Stimulated activated CD8-positive, alpha-beta memory T cell treated with anti-CD3 and anti-CD28 coated beads, Interleukin-15, amount 100 ng/mL, for 4 hours (primary cell): ENCODE data around the gene RAB3D.
"Not testable (repeated sequence)": the region's sequence is repeated elsewhere in the genome, so short reads cannot be mapped to it uniquely, and the experiment has no call there.

ENCODE experiments used
- DNase-seq, 2 donors: peaks; one replicate each; pipeline ENCODE4 v3.0.0-alpha.2; 2020; ENCODE audit warnings: low read depth in 2 of 2

The RAB3D gene, protein sequence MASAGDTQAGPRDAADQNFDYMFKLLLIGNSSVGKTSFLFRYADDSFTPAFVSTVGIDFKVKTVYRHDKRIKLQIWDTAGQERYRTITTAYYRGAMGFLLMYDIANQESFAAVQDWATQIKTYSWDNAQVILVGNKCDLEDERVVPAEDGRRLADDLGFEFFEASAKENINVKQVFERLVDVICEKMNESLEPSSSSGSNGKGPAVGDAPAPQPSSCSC

DNA sequence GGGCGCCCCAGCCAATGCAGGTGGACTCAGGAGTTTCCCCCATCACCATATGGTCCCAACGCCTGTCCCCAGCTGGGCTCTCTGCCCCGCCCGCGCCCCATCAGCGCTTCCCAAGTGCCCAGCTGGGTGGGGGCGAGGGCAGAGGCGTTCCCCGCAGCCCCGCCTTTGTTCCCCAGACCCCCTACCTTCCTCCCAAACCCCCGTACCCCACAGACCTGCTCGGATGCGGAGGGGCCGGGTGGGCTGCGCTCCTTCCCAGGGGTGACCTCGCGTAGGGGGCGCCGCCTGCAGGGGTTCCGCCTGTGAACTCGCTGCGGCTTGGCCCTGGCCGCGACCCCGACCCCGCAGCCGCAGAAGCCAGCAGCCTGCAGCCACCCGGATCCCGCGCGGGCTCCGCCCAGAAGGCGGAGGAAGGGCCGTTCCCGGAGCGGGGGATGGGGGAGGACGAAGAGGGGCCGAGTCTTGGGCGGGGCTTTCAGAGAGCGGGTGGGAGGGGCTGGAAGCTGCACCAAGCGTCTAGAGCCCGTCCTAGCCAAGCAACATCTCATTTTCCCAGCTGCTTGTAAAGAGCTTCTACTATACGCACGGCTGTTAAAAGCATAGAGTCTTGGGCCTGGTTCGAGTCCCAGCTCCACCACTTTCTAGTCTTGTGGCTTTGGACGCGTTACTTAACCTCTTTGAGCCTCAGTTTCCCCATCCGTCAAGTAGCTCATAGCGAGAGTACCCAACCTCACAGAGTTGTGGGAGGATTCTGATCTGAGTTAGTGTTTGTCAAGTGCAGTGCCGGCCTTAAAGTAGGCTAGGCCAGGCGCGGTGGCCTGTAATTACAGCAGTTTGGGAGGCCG is at the start of gene RAB3D:
Gene RAB3D, minus strand, starts transcription at position 404 of the 845 bp plus-strand sequence. CDS start 2,258 bp downstream, outside the sequence.
- peak; percentile 50 to 58 for DNase-seq

DNA sequence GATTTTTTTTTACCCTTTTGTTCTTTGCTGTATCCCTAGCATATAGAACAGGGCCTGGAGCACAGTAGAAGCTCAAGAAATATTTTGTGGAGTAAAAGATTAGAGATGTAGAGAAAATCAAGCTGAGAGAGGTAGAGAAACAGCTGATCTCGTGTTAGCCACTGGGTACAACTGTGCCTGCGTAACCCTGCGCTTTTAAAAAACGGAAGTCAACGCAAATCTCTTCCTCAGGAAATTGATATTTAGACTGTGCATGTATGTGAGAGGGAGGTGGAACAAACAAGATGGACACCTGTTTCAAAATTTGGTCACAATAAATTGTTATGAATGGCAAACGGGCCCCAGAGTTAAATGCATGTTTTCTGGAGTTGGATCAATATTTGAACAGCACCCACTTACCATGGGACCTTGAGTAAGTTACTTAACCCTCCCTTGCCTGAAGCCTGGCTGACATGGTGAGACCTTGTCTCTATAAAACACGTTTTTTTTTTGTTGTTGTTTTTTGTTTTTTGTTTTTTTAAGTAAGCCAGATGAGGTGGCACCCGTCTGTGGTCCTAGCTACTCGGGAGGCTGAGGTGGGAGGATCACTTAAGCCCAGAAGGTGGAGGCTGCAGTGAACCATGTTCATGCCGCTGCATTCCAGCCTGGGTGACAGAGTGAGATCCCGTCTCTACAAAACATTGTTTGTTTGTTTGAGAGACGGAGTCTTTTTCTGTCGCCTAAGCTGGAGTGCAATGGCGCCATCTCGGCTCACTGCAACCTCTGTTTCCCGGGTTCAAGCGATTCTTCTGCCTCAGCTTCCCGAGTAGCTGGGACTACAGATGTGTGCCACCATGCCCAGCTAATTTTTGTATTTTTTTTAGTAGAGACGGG is 47.9 kb upstream of the RAB3D start:
- DNase-seq: no peak

DNA sequence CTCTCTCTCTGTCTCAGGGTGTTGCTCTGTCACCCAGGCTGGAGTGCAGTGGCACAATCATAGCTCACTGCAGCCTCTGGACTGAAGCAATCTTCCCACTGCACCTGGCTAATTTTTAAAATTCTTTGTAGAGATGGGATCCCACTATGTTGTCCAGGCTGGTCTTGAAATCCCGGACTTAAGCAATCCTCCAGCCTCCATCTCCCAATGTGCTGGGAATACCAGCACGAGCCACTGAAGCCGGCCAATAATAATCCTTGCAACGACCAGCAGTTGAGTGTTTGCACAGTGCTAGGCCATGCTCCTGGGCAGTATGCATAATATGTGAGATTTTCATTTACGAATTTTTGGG is 45.3 kb upstream of the RAB3D start:
- no peak for DNase-seq

DNA sequence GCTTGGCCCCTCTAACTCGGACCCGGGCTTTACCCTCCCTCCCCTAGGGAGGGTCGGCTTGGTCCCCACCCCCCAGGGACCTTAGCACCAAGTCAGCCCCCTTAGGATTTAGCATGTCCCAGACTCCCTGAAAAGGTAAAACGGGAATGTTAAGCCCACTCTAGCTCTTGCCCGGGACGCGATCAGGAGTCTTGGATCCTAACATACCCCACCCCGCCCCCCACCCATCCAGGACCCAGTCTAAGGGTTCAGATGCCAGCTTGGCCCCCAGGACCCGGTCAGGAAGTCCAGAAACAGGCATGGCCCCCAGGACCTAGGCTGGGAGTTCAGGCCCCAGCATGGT is 44.2 kb upstream of the RAB3D start:
- no peak for DNase-seq

DNA sequence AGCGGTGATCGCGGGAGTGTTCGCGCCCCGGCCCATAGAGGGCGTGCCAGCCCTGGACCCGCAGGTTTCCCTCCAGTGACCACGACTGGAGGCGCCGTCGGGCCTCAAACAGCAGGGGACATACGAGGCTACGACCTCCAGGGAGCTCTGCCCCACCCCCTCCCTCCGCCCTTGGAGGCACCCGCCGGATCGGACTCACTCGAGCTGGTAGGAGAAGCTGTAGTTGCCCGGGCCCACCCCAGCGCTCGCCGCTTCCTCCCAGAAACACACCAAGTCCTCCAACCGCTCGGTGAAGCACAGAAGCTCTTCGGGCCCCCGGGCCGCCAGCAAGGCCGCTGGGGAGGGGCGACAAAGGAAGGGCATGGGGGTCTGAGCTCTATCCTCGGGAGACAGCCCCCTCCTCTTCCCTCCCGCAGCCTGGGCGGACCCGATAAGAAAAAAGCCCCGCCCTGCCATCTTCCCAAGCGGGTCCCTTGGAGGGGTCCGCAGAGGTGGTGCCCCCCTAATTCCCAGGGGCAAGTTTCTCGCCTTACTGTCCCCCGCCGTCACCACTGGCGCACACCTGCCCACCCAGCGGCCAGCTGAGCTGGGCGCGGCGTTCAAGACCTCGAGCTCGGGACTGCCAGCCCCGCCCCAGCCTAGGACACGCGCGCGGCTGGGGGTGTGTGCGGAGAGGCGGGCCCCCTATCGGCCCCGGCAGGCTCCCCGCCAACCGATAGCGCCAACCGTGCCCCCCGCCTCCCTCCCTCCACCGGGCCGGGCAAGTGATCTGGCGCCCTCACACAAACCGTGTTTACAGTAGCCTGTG is 43.6 kb upstream of the RAB3D start:
- no peak for DNase-seq

DNA sequence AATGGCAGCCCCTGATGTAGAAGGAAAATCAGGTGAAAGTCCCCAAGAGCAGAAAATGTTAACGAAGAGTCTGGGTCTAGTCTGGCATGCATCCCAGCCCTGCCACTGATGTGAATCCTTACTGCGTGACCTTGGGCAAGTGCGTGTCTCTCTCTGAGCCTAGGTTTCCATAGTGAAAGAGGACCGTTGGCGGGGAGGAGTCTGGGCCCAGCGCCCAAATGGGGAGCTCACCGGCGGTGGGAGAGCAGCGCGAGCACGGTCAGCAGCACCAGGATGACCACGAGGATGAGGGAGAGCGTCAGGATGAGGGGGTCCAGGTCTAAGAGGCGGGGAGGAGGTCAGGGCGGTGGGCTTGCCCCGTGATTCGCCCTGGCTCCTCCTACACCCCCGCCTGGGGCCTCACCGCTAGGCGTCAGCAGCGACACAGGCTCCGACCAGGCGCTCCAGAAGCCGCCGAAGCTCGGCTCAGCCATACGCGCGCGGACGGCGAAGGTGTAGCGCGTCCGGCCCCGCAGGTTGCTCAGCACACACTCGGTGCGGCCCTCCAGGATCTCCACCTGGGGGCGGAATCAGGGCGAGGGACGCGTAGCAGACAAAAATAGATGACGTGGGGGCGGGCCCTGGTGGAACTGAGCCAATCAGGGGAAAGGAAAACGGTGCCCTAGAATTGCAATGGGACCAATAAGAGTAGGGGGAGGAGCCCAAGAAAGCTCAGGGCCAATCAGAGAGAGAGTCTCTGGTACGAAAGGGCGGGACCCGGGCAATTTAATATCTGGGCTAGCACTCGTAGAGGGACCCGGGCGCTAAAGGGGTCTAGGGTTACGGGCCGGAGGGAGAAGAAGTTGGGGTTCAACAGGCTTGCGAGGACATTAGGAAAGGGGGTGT is 41.4 kb upstream of the RAB3D start:
- peak; percentile 87 to 94 for DNase-seq

DNA sequence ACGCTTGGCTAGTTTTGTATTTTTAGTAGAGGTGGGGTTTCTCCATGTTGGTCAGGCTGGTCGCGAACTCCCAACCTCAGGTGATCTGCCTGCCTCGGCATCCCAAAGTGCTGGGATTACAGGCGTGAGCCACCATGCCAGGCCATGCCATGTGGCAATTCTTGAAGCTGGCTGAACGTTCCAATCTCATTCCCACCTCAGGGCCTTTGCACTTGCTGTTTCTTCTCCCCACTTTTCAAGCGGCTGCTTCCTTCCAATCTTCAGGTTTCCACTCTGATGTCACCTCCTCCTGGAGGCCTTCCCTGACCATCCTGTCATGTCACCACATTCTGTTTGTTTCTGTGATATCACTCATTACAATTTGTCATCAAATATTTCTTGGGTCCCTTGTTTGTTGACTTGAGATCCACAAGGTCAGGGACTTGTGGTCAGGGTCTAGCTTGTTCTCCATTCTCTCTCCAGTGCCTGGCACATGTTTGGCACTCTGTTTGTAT is 40.4 kb upstream of the RAB3D start:
- DNase-seq: no peak

DNA sequence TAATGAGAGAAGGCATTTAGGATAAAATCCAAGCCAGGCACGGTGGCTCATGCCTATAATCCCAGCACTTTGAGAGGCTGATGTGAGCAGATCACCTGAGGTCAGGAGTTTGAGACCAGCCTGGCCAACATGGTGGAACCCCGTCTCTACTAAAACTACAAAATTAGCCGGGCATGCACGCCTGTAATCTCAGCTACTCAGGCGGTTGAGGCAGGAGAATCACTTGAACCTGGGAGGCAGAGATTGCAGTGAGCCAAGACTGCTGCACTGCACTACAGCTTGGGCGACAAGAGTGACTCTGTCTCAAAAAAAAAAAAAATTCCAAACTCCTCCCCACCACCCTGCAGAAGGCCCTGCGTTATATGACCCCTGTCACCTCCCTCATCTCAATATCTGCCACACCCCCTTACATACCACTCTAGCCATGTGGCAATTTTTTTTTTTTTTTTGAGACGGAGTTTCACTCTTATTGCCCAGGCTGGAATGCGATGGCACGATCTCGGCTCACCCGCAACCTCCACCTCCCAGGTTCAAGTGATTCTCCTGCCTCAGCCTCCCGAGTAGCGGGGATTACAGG is 39.9 kb upstream of the RAB3D start:
- not testable (repeated sequence) for DNase-seq

DNA sequence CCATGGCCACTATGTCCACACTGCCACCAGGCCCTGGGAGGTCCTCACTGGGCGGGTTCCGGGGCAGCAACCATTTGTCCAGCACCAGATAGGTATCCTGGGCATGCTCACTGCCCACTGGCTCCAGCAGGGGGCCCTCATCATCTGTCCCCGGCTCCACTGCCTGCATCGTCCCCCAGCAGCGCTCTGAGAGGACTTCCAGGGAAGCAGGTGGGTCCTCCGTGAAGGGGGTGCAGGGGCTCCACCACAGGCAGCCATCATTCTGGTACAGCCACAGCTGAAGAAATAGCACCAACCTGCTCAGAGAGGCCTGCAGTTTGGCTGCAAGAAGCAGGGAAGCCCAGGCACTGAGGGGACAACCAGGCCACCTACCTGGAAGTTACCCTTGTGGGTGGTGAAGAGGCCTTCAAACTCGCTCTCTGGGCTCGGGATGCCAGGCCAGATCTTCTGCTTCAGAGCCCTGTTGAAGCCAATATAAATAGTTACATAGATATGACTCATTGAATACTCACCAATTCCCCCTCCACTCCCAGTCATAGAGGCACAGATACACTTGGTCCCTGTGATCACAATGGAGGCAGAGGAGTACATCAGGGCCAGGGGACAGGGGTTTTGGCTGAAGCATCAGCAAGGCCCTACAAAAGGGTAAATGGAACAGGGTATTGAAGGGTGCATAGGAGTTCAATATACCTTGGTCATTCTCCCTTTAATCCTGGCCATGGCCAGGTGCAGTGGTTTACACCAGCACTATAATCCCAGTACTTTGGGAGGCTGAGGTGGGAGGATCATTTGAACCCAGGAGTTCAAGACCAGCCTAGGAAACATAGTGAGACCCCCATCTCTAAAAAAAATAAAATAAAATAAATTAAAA is 39.1 kb upstream of the RAB3D start:
- DNase-seq: no peak

DNA sequence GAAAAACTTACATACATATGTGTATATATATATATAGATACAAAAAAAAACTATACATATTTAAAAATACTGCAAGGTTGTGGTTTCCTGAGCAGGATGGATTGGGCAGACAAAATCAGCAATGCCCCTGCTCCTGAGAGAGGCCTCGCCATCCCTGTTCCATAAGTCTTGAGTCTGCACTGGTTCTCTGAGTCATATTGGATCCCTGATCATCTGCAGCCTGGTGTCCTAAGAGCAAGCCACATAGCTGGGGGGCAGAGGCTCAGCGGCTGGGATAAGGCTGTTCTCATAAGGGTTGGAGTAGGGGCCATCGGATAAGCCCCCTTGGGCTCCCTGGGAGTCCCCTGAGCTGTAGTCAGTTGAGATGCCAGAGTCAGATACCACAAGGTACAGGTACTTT is 38.3 kb upstream of the RAB3D start:
- DNase-seq: no peak

DNA sequence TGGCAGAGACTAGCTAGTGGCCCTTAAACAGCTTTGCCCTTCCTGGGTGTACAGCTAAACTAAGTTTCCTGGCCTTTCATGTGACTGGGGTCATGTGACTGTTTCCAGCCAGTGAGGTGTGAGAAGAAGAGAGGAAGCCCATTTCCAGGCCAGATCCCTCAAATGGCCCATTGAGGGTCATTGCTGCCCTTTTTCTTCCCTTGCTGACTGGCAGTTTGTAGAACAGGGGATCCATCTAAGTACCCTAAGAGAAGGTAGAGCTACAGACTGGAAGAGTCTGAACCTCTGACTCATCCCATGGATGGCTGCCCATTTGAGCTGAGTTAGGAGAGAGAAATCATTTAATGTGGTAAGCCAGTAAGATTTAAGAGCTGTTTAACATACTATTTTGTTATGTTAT is 37.8 kb upstream of the RAB3D start:
- DNase-seq: no peak

DNA sequence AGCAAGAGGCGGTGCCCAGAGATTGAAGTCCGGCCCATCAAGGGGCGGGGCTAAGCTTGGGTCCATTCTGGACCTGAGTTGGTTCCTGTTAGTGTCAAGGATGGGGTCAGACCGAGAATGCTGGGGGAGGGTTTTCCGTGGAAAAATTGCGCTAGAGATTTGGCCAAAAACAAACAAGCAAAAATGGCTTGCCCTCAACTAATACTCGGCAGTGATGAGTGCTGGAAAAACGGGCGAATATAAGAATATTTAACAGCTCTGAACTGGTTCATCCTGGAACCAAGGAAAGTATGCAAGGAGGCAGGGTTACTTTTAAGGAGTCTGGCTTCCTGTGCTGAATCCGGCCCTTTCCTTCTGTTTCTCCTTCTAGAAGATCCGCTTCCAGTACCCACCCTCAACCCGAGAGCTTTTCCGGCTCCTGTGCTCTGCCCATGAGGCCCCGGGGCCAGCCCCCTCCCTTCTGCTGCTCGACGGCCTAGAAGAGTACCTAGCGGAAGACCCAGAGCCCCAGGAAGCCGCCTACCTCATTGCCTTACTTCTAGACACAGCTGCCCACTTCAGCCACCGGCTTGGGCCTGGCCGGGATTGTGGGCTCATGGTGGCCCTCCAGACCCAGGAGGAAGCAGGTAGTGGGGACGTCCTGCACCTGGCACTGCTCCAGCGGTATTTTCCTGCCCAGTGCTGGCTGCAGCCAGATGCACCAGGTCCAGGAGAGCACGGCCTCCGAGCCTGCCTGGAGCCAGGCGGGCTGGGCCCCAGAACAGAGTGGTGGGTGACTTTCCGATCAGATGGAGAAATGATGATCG is 35.9 kb upstream of the RAB3D start:
- peak; percentile 24 to 27 for DNase-seq

DNA sequence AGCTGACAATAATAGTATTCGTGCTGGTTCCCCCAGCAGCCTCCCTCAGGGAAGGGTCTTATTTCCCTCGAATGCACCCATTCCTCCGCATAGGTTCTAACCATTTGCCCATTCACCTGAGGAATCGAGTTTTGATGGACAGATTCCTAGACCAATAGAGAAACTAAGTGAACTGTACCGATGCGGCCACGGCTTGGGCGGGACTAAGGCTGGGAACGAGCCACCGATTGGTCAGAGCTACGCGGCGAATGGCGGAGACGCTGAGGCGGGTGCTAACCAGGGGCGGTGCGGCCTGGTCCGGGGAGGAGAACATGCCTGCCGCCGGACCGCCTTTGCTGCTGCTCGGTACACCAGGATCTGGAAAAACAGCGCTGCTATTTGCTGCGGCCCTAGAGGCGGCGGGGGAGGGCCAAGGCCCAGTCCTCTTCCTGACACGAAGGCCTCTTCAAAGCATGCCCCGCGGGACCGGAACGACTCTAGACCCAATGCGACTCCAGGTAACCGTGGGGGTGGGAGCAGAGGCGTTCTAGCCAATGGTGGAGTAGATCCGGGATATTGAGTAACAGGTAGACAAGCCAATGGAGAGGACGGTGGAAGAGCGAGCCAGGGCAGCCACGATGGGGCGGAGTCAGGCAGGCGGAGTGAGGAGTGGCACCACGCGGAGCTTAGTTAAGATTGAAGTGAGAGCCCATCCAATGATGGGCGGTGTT is 35.1 kb upstream of the RAB3D start, which contains the start of gene SWSAP1:
Gene SWSAP1, plus strand, starts transcription at position 234 of the 710 bp plus-strand sequence. Its CDS starts 15 bp downstream, at position 249.
- DNase-seq: peak; percentile 92 to 96

DNA sequence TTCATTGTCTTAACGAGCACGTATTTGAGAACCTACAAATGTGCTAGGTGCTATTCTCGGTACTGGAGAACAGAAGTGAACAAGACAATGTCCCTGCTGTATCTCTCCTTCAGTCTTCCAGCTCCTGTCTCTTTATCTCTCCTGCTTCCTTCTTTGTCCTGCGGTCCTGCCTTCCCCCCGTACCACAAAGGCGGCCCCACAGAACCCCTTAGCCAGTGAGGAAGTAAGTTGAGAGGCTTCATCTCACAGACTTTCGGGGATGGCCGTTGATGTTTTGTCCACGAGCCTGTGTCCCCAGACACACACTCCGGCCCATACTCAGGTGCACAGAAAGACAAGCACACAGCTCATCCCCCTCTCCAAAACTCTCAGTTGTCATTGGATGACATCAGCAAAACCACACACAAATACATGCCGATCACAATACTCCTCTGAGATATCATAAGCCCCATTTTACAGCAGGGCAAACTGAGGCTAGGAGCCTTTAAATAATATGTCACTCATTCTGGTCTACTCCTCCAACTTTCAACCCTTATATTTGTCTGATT is 34.5 kb upstream of the RAB3D start:
- no peak for DNase-seq

DNA sequence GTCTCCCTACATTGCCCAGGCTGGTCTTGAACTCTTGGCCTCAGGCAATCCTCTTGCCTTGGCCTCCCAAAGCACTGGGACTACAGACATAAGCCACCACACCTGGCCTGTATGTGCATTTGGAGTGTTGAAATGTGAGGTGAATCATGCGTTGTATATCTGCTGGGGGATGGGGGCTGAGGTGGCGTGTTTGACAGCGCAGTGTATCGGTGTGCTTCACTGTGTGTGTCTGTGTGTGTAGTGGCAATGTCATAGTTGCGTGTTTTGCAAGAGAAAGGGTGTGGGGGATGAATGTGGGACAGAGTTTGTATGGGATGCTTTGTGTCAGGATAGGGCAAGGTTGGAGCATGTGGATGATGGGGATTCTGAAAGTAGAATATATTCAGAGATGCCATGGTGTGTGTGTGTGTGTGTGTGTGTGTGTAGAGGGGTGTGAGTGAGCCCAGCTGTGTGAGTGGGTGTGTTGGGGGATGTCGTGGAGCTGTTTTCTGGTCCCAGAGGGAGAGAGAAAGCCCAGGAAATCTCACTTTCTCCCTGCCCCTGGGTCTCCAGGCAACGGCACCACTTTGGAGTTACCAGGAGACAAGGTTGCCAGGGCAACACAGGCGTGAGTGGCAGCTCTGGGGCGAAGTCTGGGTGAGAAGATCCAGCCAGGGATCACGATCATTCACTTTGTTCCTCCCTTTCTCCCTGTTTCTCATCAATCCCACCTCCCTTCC is 33.9 kb upstream of the RAB3D start:
- DNase-seq: no peak

DNA sequence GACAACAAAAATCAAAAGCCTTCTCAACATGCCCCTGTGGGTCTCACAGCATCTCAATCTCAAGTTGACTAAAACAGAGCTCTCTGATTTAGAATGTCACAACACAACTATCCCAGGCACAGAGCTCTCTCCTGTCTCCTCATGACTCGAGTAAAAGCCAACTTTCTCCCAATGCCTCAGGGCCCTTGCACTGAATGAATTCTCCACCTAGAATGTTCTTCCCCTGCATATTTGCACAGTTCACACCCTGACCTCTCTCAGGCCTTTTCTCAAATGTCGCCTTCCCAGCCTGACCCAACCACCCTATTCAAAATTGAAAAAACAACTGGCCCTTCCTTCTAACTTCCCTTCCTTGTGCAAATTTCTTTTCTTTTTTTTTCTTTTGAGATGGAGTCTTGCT is 31.3 kb upstream of the RAB3D start:
- DNase-seq: no peak

DNA sequence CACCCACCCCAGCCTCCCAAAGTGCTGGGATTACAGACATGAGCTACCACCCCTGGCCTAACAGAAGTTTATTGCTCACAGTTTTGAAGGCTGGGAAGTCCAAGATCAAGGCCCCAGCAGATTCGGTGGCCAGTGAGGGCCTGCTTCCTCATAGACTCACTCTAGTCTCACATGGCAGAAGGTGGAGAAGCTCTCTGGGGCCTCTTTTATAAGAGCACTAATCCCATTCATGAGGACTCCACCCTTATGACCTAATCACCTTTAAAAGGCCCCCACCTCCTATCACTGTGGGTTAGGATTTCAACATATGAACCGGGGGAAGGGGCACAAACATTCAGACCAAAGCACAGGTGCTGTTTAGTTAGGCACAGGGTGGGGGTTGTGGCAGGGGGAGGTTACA is 28.1 kb upstream of the RAB3D start:
- no peak for DNase-seq
